ENCODE data around the gene SLC35B4.

- TF ChIP-seq, protein P1, sequence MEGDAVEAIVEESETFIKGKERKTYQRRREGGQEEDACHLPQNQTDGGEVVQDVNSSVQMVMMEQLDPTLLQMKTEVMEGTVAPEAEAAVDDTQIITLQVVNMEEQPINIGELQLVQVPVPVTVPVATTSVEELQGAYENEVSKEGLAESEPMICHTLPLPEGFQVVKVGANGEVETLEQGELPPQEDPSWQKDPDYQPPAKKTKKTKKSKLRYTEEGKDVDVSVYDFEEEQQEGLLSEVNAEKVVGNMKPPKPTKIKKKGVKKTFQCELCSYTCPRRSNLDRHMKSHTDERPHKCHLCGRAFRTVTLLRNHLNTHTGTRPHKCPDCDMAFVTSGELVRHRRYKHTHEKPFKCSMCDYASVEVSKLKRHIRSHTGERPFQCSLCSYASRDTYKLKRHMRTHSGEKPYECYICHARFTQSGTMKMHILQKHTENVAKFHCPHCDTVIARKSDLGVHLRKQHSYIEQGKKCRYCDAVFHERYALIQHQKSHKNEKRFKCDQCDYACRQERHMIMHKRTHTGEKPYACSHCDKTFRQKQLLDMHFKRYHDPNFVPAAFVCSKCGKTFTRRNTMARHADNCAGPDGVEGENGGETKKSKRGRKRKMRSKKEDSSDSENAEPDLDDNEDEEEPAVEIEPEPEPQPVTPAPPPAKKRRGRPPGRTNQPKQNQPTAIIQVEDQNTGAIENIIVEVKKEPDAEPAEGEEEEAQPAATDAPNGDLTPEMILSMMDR (IDR thresholded peaks at IDR 0.05), result no peak
- no peak for TF ChIP-seq POLR2A (IDR thresholded peaks at IDR 0.05)
These were observed 16.2 kb upstream of the SLC35B4 start for GRCh38 chr7:134332892-134333291.

Data from uterus (tissue), 2 donors.